ENCODE measurements around the gene SUN1. TPM values are rescaled to one million over a fixed set of nuclear protein-coding genes. Genes with fewer than 3 reads are reported as not detected.
A peak's percentile ranks its signal among the peaks of the same experiment; 100 is the strongest.

Gene SUN1
- total RNA-seq, 2 experiments from 2014 or later, result 83.4 to 105 TPM

DNA sequence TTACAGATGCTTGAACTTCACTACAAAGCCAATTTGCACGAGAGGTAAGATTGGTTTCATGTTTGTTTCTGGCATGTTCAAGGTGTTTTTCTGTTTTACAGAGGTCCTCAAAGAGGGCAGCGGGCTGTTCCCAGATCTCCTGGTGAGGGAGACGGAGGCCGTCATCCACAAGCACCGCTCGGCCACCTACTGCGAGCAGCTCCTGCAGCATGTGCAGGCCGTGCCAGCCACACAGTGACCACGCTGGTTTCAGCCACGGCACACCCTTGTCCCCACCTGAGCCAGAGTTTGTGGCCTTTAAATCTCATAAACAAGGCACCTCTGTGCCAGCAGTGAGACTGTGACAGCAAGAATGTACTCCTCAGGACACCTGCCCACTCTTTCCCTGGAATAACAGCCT, 46.9 kb upstream of the SUN1 start:
- H3K4me1 ChIP-seq (ENCODE audit: insufficient read depth, low read length, poor library complexity, severe bottlenecking), result no peaks in the 10 kb centered on the region
- no peak for DNase-seq (ENCODE audit: low spot score)
- intact Hi-C loops (cut with micrococcal nuclease; ENCODE audit: unreplicated experiment), result no loop called here

DNA sequence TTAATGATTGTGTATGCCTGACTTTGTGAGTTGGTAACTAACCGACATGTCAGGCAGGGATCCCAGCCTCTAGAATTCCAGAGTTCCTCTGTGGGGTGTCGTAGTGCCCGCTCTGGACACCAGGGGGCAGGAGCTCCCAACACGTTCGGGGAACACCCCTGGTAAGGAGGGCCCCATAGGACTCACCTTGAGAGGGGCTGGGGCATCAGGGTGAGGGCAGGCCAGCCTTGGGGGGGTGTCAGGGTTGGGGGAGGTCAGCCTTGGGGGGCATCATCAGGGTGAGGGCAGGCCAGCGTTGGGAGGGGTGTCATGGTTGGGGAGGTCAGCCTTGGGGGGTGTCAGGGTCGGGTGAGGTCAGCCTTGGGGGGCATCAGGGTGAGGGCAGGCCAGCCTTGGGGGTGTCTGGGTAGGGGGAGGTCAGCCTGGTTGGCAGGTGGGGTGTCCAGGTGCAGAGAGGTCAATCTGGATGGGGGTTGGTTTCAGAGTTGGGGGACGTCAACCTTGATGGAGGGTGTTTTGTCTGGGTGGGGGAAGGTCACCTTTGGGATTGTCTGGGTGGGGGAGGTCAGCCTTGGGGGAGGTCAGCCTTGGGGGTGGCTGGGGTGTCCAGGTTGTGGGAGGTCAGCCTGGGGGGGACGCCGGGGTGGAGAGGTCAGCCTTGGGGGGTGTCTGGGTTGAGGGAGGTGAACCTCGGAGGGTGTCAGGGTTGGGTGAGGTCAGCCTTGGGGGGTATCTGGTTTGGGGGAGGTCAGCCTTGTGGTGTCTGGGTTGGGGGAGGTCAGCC, 45.6 kb upstream of the SUN1 start:
- Histone ChIP-seq H3K4me3 (ENCODE audit: low read depth, low read length, poor library complexity, severe bottlenecking) (no peak overlapping the region), H3K36me3 (ENCODE audit: insufficient read depth, low read length) (peaks cover 81% of the 10 kb centered on the region), H3K79me2 (ENCODE audit: insufficient read depth, low read depth, low read length) (no peaks in the 10 kb centered on the region), H2AFZ (ENCODE audit: low read length) (no peak overlapping the region), H3K4me2 (ENCODE audit: low read length) (no peak overlapping the region), H3K9me2 (ENCODE audit: insufficient read depth, low read length) (no peaks in the 10 kb centered on the region), H4K20me1 (ENCODE audit: insufficient read depth, low read length) (no peaks in the 10 kb centered on the region), H3K27ac (ENCODE audit: low read depth, low read length, poor library complexity, severe bottlenecking) (no peak overlapping the region), H3K4me1 (ENCODE audit: insufficient read depth, low read length, poor library complexity, severe bottlenecking) (no peaks in the 10 kb centered on the region), H3K9me3 (ENCODE audit: low read length) (no peaks in the 10 kb centered on the region)
- TF ChIP-seq, protein P1, sequence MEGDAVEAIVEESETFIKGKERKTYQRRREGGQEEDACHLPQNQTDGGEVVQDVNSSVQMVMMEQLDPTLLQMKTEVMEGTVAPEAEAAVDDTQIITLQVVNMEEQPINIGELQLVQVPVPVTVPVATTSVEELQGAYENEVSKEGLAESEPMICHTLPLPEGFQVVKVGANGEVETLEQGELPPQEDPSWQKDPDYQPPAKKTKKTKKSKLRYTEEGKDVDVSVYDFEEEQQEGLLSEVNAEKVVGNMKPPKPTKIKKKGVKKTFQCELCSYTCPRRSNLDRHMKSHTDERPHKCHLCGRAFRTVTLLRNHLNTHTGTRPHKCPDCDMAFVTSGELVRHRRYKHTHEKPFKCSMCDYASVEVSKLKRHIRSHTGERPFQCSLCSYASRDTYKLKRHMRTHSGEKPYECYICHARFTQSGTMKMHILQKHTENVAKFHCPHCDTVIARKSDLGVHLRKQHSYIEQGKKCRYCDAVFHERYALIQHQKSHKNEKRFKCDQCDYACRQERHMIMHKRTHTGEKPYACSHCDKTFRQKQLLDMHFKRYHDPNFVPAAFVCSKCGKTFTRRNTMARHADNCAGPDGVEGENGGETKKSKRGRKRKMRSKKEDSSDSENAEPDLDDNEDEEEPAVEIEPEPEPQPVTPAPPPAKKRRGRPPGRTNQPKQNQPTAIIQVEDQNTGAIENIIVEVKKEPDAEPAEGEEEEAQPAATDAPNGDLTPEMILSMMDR (conservative IDR thresholded peaks at IDR 0.05; ENCODE audit: low read length), result peak; percentile 90
- no peak for TF ChIP-seq EZH2phosphoT487 (IDR thresholded peaks at IDR 0.05; ENCODE audit: borderline replicate concordance, low read depth, low read length)
- DNase-seq (ENCODE audit: low spot score), result peak; percentile 61
- POLR2A ChIA-PET, result interaction anchor here (0.6 kb wide), 1 partner anchor 15 kb away, joined by 3 read pairs; no protein-coding TSS in a partner anchor
- BruUV-seq (replicated peaks), result no TSS peak
- intact Hi-C loops (cut with micrococcal nuclease; ENCODE audit: unreplicated experiment), result loop anchor here (1.0 kb wide), 1 partner anchor 87 kb away; no protein-coding TSS in a partner anchor
- CTCF ChIA-PET (ENCODE audit: unreplicated experiment), result no interaction called here

More for the DNA sequence above, 46.9 kb upstream of the SUN1 start:
- POLR2A ChIA-PET, result no interaction called here
- H3K9me3 ChIP-seq (ENCODE audit: low read length), result no peaks in the 10 kb centered on the region
- CTCF ChIA-PET (ENCODE audit: unreplicated experiment), result no interaction called here
- no peak overlapping the region for H3K4me3 ChIP-seq (ENCODE audit: low read depth, low read length, poor library complexity, severe bottlenecking)
- no peaks in the 10 kb centered on the region for H3K79me2 ChIP-seq (ENCODE audit: insufficient read depth, low read depth, low read length)
- TF ChIP-seq, protein P1 (conservative IDR thresholded peaks at IDR 0.05; ENCODE audit: low read length), result no peak
- no peak for TF ChIP-seq EZH2phosphoT487 (IDR thresholded peaks at IDR 0.05; ENCODE audit: borderline replicate concordance, low read depth, low read length)
- H3K27ac ChIP-seq (ENCODE audit: low read depth, low read length, poor library complexity, severe bottlenecking), result no peak overlapping the region
- no peaks in the 10 kb centered on the region for H4K20me1 ChIP-seq (ENCODE audit: insufficient read depth, low read length)
- H3K9me2 ChIP-seq (ENCODE audit: insufficient read depth, low read length), result no peaks in the 10 kb centered on the region
- peaks cover 93% of the 10 kb centered on the region for H3K36me3 ChIP-seq (ENCODE audit: insufficient read depth, low read length)
- no peak overlapping the region for H2AFZ ChIP-seq (ENCODE audit: low read length)
- H3K4me2 ChIP-seq (ENCODE audit: low read length), result no peak overlapping the region
- BruUV-seq (replicated peaks), result no TSS peak
